Inflammatory macrophage treated with lipopolysaccharide for 1 hour (primary cell): ENCODE results near the gene GRAPL.
"Not testable (repeated sequence)": the region's sequence is repeated elsewhere in the genome, so short reads cannot be mapped to it uniquely, and the experiment has no call there.

Source experiments
- DNase-seq, 2 donors: peaks; one replicate each; pipeline ENCODE4 v3.0.0-alpha.2; 2020 to 2022

Gene GRAPL

GRCh38 chr17:19137959-19138358, 10.6 kb downstream of the GRAPL start:
- DNase-seq: not testable (repeated sequence)

GRCh38 chr17:19141366-19142155, 14.2 kb downstream of the GRAPL start:
- not testable (repeated sequence) for DNase-seq

GRCh38 chr17:19142419-19142818, 15.0 kb downstream of the GRAPL start:
- DNase-seq: not testable (repeated sequence)

- DNase-seq: not testable (repeated sequence)
Measured at GRCh38 chr17:19143097-19143777, 15.8 kb downstream of the GRAPL start.

GRCh38 chr17:19144373-19144772, 17.0 kb downstream of the GRAPL start:
- not testable (repeated sequence) for DNase-seq

GRCh38 chr17:19145471-19145870, 18.1 kb downstream of the GRAPL start:
- not testable (repeated sequence) for DNase-seq

- DNase-seq: not testable (repeated sequence)
Measured at GRCh38 chr17:19150678-19151615, 23.6 kb downstream of the GRAPL start.

GRCh38 chr17:19157628-19158027, 30.2 kb downstream of the GRAPL start:
- DNase-seq: not testable (repeated sequence)

- not testable (repeated sequence) for DNase-seq
Measured at GRCh38 chr17:19158478-19158877, 31.1 kb downstream of the GRAPL start.

GRCh38 chr17:19158938-19159337, 31.5 kb downstream of the GRAPL start:
- not testable (repeated sequence) for DNase-seq

GRCh38 chr17:19161308-19162107, 34.1 kb downstream of the GRAPL start:
- not testable (repeated sequence) for DNase-seq

GRCh38 chr17:19162384-19163216, 35.2 kb downstream of the GRAPL start:
- not testable (repeated sequence) for DNase-seq

GRCh38 chr17:19174422-19174821, 47.0 kb downstream of the GRAPL start:
- DNase-seq: not testable (repeated sequence)

- DNase-seq: not testable (repeated sequence)
Measured at GRCh38 chr17:19175410-19175809, 48.0 kb downstream of the GRAPL start.

- not testable (repeated sequence) for DNase-seq
Measured at GRCh38 chr17:19181040-19181875, 53.9 kb downstream of the GRAPL start.

GRCh38 chr17:19187883-19188869, 60.8 kb downstream of the GRAPL start:
- not testable (repeated sequence) for DNase-seq

- DNase-seq: not testable (repeated sequence)
Measured at GRCh38 chr17:19188870-19189708, 61.7 kb downstream of the GRAPL start.
